ENCODE data around the gene CCNA1. TPM values are rescaled to one million over a fixed set of nuclear protein-coding genes. Genes with fewer than 3 reads are reported as not detected.

The CCNA1 gene
- total and polyA plus RNA-seq, 7 donors: 0.79 to 5.8 (median 1.2) TPM; not detected in 3

- intact Hi-C loops (cut with DNase I): no loop called here
- Histone ChIP-seq H3K27ac (no peak overlapping the region), H3K27me3 (ENCODE audit: insufficient read depth in 3 of 3, low read length in 2 of 3) (peaks cover 0 to 2% (median 0%) of the 10 kb centered on the region in 3 donors), H3K36me3 (ENCODE audit: insufficient read depth in 1 of 2, low read depth in 1 of 2) (no peaks in the 10 kb centered on the region), H3K4me3 (no peak overlapping the region), H3K4me1 (no peaks in the 10 kb centered on the region), H3K9me3 (no peaks in the 10 kb centered on the region)
- 47 to 60% (median 49%) methylated on average over 3 of the region's 3 CpGs for WGBS, 3 donors
- ATAC-seq (no peak), DNase-seq (no peak)
- no peak for TF ChIP-seq CTCF (IDR thresholded peaks at IDR 0.05)
Observed at GRCh38 chr13:36454987-36455386, 22.7 kb downstream of the CCNA1 start.

- H3K9me3 ChIP-seq: no peaks in the 10 kb centered on the region
- no peak for DNase-seq
- intact Hi-C loops (cut with DNase I): no loop called here
- TF ChIP-seq CTCF (IDR thresholded peaks at IDR 0.05): no peak
- H3K27me3 ChIP-seq (ENCODE audit: insufficient read depth in 3 of 3, low read length in 2 of 3): no peaks in the 10 kb centered on the region
- no peak for ATAC-seq
- H3K36me3 ChIP-seq (ENCODE audit: insufficient read depth in 1 of 2, low read depth in 1 of 2): no peaks in the 10 kb centered on the region
- H3K27ac ChIP-seq: no peak overlapping the region
- H3K4me1 ChIP-seq: no peaks in the 10 kb centered on the region
- no peak overlapping the region for H3K4me3 ChIP-seq
- WGBS, 3 donors: 61 to 63% (median 63%) methylated on average over 2 of the region's 2 CpGs
Observed at GRCh38 chr13:36456577-36456976, 24.3 kb downstream of the CCNA1 start.

GRCh38 chr13:36461506-36461905 is 29.2 kb downstream of the CCNA1 start:
- no peaks in the 10 kb centered on the region for H3K36me3 ChIP-seq (ENCODE audit: insufficient read depth in 1 of 2, low read depth in 1 of 2)
- intact Hi-C loops (cut with DNase I): no loop called here

GRCh38 chr13:36475468-36475867 is 43.2 kb downstream of the CCNA1 start:
- H3K36me3 ChIP-seq (ENCODE audit: insufficient read depth in 1 of 2, low read depth in 1 of 2): no peaks in the 10 kb centered on the region
- 76 to 84% (median 84%) methylated on average over 2 of the region's 2 CpGs for whole genome bisulfite sequencing, 3 donors
- ATAC-seq (no peak), DNase-seq (no peak)
- H3K27me3 ChIP-seq (ENCODE audit: insufficient read depth in 3 of 3, low read length in 2 of 3): no peaks in the 10 kb centered on the region
- H3K4me3 ChIP-seq: no peak overlapping the region
- no peaks in the 10 kb centered on the region for H3K4me1 ChIP-seq
- intact Hi-C loops (cut with DNase I): no loop called here
- TF ChIP-seq CTCF (IDR thresholded peaks at IDR 0.05): no peak
- no peak overlapping the region for H3K27ac ChIP-seq
- peaks cover under 1% of the 10 kb centered on the region for H3K9me3 ChIP-seq

More at GRCh38 chr13:36461506-36461905, 29.2 kb downstream of the CCNA1 start:
- H3K4me1 ChIP-seq: no peaks in the 10 kb centered on the region
- no peak for ATAC-seq
- H3K27ac ChIP-seq: no peak overlapping the region
- no peak for TF ChIP-seq CTCF (IDR thresholded peaks at IDR 0.05)
- H3K9me3 ChIP-seq: no peaks in the 10 kb centered on the region
- H3K4me3 ChIP-seq: no peak overlapping the region
- H3K27me3 ChIP-seq (ENCODE audit: insufficient read depth in 3 of 3, low read length in 2 of 3): no peaks in the 10 kb centered on the region
- DNase-seq: no peak

GRCh38 chr13:36476661-36477060 is 44.4 kb downstream of the CCNA1 start:
- intact Hi-C loops (cut with DNase I): no loop called here
- no peaks in the 10 kb centered on the region for H3K36me3 ChIP-seq (ENCODE audit: insufficient read depth in 1 of 2, low read depth in 1 of 2)
- no peak for TF ChIP-seq CTCF (IDR thresholded peaks at IDR 0.05)
- H3K27me3 ChIP-seq (ENCODE audit: insufficient read depth in 3 of 3, low read length in 2 of 3): no peaks in the 10 kb centered on the region
- ATAC-seq (no peak), DNase-seq (no peak)
- no peak overlapping the region for H3K27ac ChIP-seq
- WGBS, 3 donors: 60 to 72% (median 68%) methylated on average over 2 of the region's 2 CpGs
- no peaks in the 10 kb centered on the region for H3K4me1 ChIP-seq
- H3K9me3 ChIP-seq: no peaks in the 10 kb centered on the region
- no peak overlapping the region for H3K4me3 ChIP-seq
